Measurements from ENCODE around the gene CFAP74. TPM values are rescaled to one million over a fixed set of nuclear protein-coding genes. Genes with fewer than 3 reads are reported as not detected.

Gene CFAP74
- total RNA-seq, 1 experiment from 2014 or later: not detected

DNA sequence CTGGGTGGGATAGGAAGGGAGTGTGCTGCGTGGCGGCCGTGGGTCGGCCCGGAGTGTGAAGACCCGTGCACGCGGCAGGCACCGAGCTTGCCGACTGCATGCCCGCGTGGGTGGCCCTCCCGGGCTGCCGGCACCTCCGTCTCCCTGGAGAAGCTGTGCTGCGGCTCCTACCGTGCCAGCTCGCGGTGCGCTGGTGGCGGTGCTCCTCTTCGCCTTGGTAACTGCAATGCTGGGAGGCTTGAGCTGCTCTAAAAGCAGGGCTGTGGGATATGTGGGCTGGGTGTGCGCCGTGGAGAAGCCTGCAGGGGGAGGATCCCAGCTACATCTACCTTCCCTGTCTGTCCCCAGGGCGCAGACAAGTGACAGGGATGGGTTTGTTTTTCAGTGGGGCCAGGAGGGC lies 18.0 kb upstream of the CFAP74 start:
- intact Hi-C loops (cut with micrococcal nuclease): no loop called here
- POLR2A ChIA-PET: no interaction called here

DNA sequence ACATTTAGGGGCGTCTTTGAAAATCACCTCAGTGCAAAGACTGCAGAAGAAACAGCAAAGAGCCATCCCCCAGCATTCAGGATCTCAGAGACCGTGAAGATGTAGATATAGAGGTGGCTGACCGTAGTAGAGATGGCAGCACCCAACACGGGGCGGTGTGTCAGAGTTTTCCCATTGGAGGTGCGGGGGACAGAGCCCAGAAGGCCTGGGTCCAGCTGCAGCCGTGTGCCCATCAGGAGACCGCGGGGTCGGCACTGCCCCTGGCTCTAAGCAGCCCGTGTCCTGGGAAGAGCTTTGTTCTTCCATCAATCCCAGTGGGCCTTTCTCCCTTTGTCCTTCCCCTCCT lies 16.7 kb upstream of the CFAP74 start:
- H3K27me3 Mint-ChIP-seq (ENCODE audit: insufficient read depth, unreplicated experiment): peaks cover 51% of the 10 kb centered on the region
- ChIA-PET POLR2A (no interaction called here), CTCF (interaction anchor here (0.6 to 1.2 kb wide), 3 partner anchors 24 to 1597 kb away, joined by 3 to 7 read pairs (median 5); no protein-coding TSS in a partner anchor)
- no peak for DNase-seq (ENCODE audit: unreplicated experiment)
- no peaks in the 10 kb centered on the region for H3K9me3 Mint-ChIP-seq (ENCODE audit: unreplicated experiment)
- no TSS peak for BruUV-seq (replicated peaks)
- H3K36me3 Mint-ChIP-seq (ENCODE audit: insufficient read depth, unreplicated experiment): no peaks in the 10 kb centered on the region
- intact Hi-C loops (cut with micrococcal nuclease): no loop called here
- H3K4me3 Mint-ChIP-seq (ENCODE audit: unreplicated experiment): no peak overlapping the region
- TF ChIP-seq, protein P1, sequence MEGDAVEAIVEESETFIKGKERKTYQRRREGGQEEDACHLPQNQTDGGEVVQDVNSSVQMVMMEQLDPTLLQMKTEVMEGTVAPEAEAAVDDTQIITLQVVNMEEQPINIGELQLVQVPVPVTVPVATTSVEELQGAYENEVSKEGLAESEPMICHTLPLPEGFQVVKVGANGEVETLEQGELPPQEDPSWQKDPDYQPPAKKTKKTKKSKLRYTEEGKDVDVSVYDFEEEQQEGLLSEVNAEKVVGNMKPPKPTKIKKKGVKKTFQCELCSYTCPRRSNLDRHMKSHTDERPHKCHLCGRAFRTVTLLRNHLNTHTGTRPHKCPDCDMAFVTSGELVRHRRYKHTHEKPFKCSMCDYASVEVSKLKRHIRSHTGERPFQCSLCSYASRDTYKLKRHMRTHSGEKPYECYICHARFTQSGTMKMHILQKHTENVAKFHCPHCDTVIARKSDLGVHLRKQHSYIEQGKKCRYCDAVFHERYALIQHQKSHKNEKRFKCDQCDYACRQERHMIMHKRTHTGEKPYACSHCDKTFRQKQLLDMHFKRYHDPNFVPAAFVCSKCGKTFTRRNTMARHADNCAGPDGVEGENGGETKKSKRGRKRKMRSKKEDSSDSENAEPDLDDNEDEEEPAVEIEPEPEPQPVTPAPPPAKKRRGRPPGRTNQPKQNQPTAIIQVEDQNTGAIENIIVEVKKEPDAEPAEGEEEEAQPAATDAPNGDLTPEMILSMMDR (IDR thresholded peaks at IDR 0.05; ENCODE audit: unreplicated experiment): no peak
- H3K27ac Mint-ChIP-seq (ENCODE audit: low read depth, unreplicated experiment): no peak overlapping the region
- peaks cover 3% of the 10 kb centered on the region for H3K4me1 Mint-ChIP-seq (ENCODE audit: insufficient read depth, unreplicated experiment)

More for the DNA sequence above, 18.0 kb upstream of the CFAP74 start:
- no TSS peak for BruUV-seq (replicated peaks)
- peaks cover 50% of the 10 kb centered on the region for H3K27me3 Mint-ChIP-seq (ENCODE audit: insufficient read depth, unreplicated experiment)
- CTCF ChIA-PET: no interaction called here
- DNase-seq (ENCODE audit: unreplicated experiment): no peak
- H3K4me1 Mint-ChIP-seq (ENCODE audit: insufficient read depth, unreplicated experiment): no peaks in the 10 kb centered on the region
- H3K4me3 Mint-ChIP-seq (ENCODE audit: unreplicated experiment): no peak overlapping the region
- H3K36me3 Mint-ChIP-seq (ENCODE audit: insufficient read depth, unreplicated experiment): no peaks in the 10 kb centered on the region
- H3K9me3 Mint-ChIP-seq (ENCODE audit: unreplicated experiment): no peaks in the 10 kb centered on the region
- TF ChIP-seq, protein P1 (IDR thresholded peaks at IDR 0.05; ENCODE audit: unreplicated experiment): no peak
- no peak overlapping the region for H3K27ac Mint-ChIP-seq (ENCODE audit: low read depth, unreplicated experiment)

DNA sequence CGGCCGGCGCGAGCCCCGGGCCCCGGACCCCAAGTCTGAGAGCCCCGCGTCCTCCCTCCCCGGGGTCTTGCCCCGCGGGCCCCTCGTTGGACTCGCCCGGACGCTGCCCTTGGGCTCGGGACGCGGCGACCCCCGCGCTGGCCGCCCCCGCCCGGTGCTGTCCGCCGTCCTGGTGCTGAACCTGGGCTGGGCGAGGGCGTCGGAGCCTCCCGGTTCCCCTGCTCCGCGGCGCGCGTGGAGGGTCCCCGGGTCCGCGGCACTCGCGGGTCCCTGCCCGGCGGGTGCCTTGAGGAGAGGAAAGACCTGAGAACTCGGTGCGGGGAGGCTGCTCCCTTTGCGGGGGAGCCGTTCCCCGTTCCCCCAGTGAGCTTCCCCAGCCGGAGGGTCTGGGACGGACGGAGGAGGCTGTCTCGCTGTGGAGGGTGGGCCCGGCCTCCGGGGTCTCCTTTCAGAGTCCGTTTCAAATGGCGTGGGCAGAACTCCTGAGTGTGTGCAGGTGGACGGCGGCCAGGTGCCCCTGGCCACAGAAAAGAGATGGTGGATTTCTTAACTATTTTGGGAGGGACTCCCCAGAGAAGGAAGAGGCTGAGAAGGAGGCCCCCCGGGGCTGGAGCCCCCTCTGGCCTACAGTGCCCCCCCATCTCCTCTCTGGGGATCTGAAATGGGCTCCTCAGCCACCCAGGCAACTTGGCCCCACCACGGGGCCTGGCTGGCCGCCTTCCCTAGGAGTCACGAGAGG lies 16.2 kb upstream of the CFAP74 start:
- no peak overlapping the region for H3K4me3 Mint-ChIP-seq (ENCODE audit: unreplicated experiment)
- intact Hi-C loops (cut with micrococcal nuclease): no loop called here
- H3K9me3 Mint-ChIP-seq (ENCODE audit: unreplicated experiment): no peaks in the 10 kb centered on the region
- H3K27ac Mint-ChIP-seq (ENCODE audit: low read depth, unreplicated experiment): no peak overlapping the region
- BruUV-seq (replicated peaks): no TSS peak
- TF ChIP-seq, protein P1 (IDR thresholded peaks at IDR 0.05; ENCODE audit: unreplicated experiment): no peak
- ChIA-PET POLR2A (no interaction called here), CTCF (interaction anchor here (0.6 to 1.2 kb wide), 3 partner anchors 25 to 1597 kb away, joined by 3 to 7 read pairs (median 3); no protein-coding TSS in a partner anchor)
- H3K36me3 Mint-ChIP-seq (ENCODE audit: insufficient read depth, unreplicated experiment): no peaks in the 10 kb centered on the region
- peaks cover 8% of the 10 kb centered on the region for H3K4me1 Mint-ChIP-seq (ENCODE audit: insufficient read depth, unreplicated experiment)
- no peak for DNase-seq (ENCODE audit: unreplicated experiment)
- peaks cover 51% of the 10 kb centered on the region for H3K27me3 Mint-ChIP-seq (ENCODE audit: insufficient read depth, unreplicated experiment)

DNA sequence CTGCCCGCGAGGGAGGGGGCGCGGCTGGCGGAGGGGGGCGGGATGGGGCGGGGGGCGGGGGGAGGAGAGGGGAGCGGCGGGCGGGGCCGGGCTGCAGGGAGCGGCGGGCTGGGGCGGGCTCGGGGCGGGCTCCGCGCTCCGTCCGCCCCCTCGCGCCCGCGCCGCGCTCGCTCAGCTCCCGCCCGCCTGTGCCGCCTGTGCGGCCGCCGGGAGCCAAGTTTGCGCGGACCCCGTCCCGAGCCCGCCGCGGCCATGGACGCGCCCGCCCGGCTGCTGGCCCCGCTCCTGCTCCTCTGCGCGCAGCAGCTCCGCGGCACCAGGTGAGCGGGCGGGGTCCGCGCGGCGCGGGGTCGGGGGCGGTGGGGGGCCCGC lies 15.6 kb upstream of the CFAP74 start, which contains the start of gene GABRD:
Gene GABRD, plus strand, starts transcription at position 174 of the 372 bp plus-strand sequence. Its CDS starts 79 bp downstream, at position 253.
- Mint-ChIP-seq H3K36me3 (ENCODE audit: insufficient read depth, unreplicated experiment) (no peaks in the 10 kb centered on the region), H3K27ac (ENCODE audit: low read depth, unreplicated experiment) (no peak within 1 kb of the TSS), H3K4me3 (ENCODE audit: unreplicated experiment) (peak within 1 kb of the TSS; percentile 44), H3K9me3 (ENCODE audit: unreplicated experiment) (no peaks in the 10 kb centered on the region), H3K4me1 (ENCODE audit: insufficient read depth, unreplicated experiment) (peaks cover 9% of the 10 kb centered on the region), H3K27me3 (ENCODE audit: insufficient read depth, unreplicated experiment) (peaks cover 51% of the 10 kb centered on the region)
- DNase-seq (ENCODE audit: unreplicated experiment): no peak
- POLR2A ChIA-PET: no interaction called here
- TF ChIP-seq, protein P1 (IDR thresholded peaks at IDR 0.05; ENCODE audit: unreplicated experiment): no peak
- CTCF ChIA-PET: interaction anchor here (0.9 kb wide), 1 partner anchor 26 kb away, joined by 3 read pairs; no protein-coding TSS in a partner anchor
- BruUV-seq (replicated peaks): no TSS peak
- intact Hi-C loops (cut with micrococcal nuclease): no loop called here

Data from MCF 10A (cell line).